Ishikawa (cell line): Measurements from ENCODE around the gene CROT.

Experiments
- CEBPB ChIP-seq: IDR thresholded peaks from 2 replicates; pipeline ENCODE4 v1.6.1; 2012
- CREB1 ChIP-seq: IDR thresholded peaks from 2 replicates; pipeline ENCODE4 v1.6.1; 2012; ENCODE audit warnings: low read depth
- EGR1 ChIP-seq: IDR thresholded peaks from 2 replicates; pipeline ENCODE4 v1.6.1; 2012
- EP300 ChIP-seq: IDR thresholded peaks from 2 replicates; pipeline ENCODE4 v1.6.1; 2012; ENCODE audit warnings: borderline replicate concordance
- FOXM1 ChIP-seq: IDR thresholded peaks from 2 replicates; pipeline ENCODE4 v1.6.1; 2012; ENCODE audit warnings: low read depth, borderline replicate concordance
- TAF1 ChIP-seq: IDR thresholded peaks from 2 replicates; pipeline ENCODE4 v1.6.1; 2012; ENCODE audit warnings: low read depth, mild to moderate bottlenecking
- TCF12 ChIP-seq: IDR thresholded peaks from 2 replicates; pipeline ENCODE4 v1.6.1; 2012; ENCODE audit warnings: low read depth
- ZBTB7A ChIP-seq: IDR thresholded peaks from 2 replicates; pipeline ENCODE4 v1.6.1; 2012; ENCODE audit warnings: low read depth
- TF ChIP-seq, protein P1 (sequence below): IDR thresholded peaks from 2 replicates; pipeline ENCODE4 v1.6.1; 2012; ENCODE audit warnings: low read depth, mild to moderate bottlenecking

DNA sequence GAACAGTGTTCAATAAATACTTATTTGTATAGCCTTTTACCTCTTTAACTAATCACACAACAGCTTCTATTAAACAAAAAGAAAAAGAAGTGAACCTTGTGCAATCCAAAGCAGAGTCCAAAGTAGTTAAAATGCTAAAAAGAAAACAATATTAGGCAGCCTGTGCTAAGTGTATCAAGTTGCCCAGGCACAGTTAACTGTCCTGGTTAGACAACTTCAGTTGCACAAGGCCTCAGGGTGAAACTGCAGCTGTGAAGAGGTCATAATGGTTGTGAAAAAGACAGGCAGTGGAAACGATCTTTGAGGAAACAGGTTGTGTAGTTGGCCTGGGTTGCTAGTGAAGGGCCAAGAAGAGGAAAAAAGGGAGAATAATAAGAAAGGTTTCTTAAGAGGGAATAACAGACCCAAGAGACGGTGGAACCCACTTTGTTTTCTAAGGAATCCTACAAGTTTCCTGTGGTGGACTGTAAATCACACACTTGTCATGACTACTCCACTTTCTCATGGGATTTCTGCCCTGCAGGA lies 6.0 kb upstream of the CROT start:
- no peak for TF ChIP-seq EGR1
- TF ChIP-seq CREB1 = no peak
- TF ChIP-seq FOXM1 = no peak
- TF ChIP-seq, protein P1, sequence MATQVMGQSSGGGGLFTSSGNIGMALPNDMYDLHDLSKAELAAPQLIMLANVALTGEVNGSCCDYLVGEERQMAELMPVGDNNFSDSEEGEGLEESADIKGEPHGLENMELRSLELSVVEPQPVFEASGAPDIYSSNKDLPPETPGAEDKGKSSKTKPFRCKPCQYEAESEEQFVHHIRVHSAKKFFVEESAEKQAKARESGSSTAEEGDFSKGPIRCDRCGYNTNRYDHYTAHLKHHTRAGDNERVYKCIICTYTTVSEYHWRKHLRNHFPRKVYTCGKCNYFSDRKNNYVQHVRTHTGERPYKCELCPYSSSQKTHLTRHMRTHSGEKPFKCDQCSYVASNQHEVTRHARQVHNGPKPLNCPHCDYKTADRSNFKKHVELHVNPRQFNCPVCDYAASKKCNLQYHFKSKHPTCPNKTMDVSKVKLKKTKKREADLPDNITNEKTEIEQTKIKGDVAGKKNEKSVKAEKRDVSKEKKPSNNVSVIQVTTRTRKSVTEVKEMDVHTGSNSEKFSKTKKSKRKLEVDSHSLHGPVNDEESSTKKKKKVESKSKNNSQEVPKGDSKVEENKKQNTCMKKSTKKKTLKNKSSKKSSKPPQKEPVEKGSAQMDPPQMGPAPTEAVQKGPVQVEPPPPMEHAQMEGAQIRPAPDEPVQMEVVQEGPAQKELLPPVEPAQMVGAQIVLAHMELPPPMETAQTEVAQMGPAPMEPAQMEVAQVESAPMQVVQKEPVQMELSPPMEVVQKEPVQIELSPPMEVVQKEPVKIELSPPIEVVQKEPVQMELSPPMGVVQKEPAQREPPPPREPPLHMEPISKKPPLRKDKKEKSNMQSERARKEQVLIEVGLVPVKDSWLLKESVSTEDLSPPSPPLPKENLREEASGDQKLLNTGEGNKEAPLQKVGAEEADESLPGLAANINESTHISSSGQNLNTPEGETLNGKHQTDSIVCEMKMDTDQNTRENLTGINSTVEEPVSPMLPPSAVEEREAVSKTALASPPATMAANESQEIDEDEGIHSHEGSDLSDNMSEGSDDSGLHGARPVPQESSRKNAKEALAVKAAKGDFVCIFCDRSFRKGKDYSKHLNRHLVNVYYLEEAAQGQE = no peak
- no peak for TF ChIP-seq TAF1
- no peak for TF ChIP-seq CEBPB
- no peak for TF ChIP-seq TCF12
- no peak for TF ChIP-seq EP300
- no peak for TF ChIP-seq ZBTB7A
